H1 (cell line): ENCODE data around the gene RPL18. TPM values are rescaled to one million over a fixed set of nuclear protein-coding genes. Genes with fewer than 3 reads are reported as not detected.
A peak's percentile ranks its signal among the peaks of the same experiment; 100 is the strongest.

Experiments
- CTCF ChIA-PET: fragments of 300-600 bp; sonication (Branson Sonifier 250); formaldehyde crosslinking; loops from one replicate; lab custom pipeline; 2021; ENCODE audit not compliant: partially characterized antibody; lab: Charles Lee
- POLR2A ChIA-PET: fragments of 300-600 bp; sonication (Branson Sonifier 250); formaldehyde crosslinking; loops from one replicate; lab custom pipeline; 2021; ENCODE audit warnings: inconsistent platforms; ENCODE audit not compliant: partially characterized antibody; lab: Charles Lee
- DNase-seq, 2 experiments: peaks; one replicate each; pipeline versions ENCODE4 v3.0.0 to v3.0.0-alpha.2; 2010 to 2022; ENCODE audit warnings: low spot score in 2 of 2, low read depth in 1 of 2, mixed read lengths in 1 of 2
- FAIRE-seq: peaks from 2 replicates; lab custom pipeline; 2011; peaks lifted over from hg19 to GRCh38; lab: Jason Lieb, UNC
- H2AFZ ChIP-seq: 2 replicates; pipeline ENCODE4 v1.8.1; 2012; ENCODE audit warnings: low read length, inconsistent platforms
- H2AK5ac ChIP-seq: 2 replicates; pipeline ENCODE4 v1.6.1; 2013; ENCODE audit warnings: low read depth, low read length
- H2BK120ac ChIP-seq: replicated peaks from 2 replicates; pipeline ENCODE3; 2013; ENCODE audit warnings: low read depth, low read length, inconsistent platforms
- H2BK12ac ChIP-seq: 2 replicates; pipeline ENCODE4 v1.6.1; 2013; ENCODE audit warnings: low read depth, low read length
- H2BK15ac ChIP-seq: 2 replicates; pipeline ENCODE4 v1.6.1; 2013; ENCODE audit warnings: low read length
- H2BK20ac ChIP-seq: 2 replicates; pipeline ENCODE4 v1.6.1; 2013; ENCODE audit warnings: low read length
- H2BK5ac ChIP-seq: 2 replicates; pipeline ENCODE4 v1.6.1; 2013; ENCODE audit warnings: low read depth, low read length
- H3K14ac ChIP-seq: 2 replicates; pipeline ENCODE4 v1.6.1; 2013; ENCODE audit warnings: inconsistent platforms; ENCODE audit not compliant: insufficient read length
- H3K18ac ChIP-seq: 2 replicates; pipeline ENCODE4 v1.6.1; 2013; ENCODE audit warnings: low read length; ENCODE audit errors: extremely low read depth
- H3K23ac ChIP-seq: 2 replicates; pipeline ENCODE4 v1.6.1; 2013; ENCODE audit warnings: inconsistent platforms; ENCODE audit not compliant: insufficient read length
- H3K23me2 ChIP-seq: 2 replicates; pipeline ENCODE4 v1.6.1; 2013; ENCODE audit warnings: low read depth, low read length
- H3K27ac ChIP-seq: 2 replicates; pipeline ENCODE4 v1.6.1; 2011; ENCODE audit warnings: low read depth, low read length, inconsistent platforms
- H3K27me3 ChIP-seq, 4 experiments: replicated peaks in 1 of 4; 1 replicate in 1 of 4; 2 replicates in 3 of 4; pipeline versions ENCODE4 v1.6.1 to v1.8.1; 2011 to 2013; ENCODE audit warnings: low read length in 3 of 4, mild to moderate bottlenecking in 3 of 4, inconsistent platforms in 2 of 4, mixed read lengths in 2 of 4, moderate library complexity in 1 of 4; ENCODE audit not compliant: control insufficient read depth in 3 of 4, insufficient read depth in 3 of 4; ENCODE audit errors: extremely low read depth in 1 of 4
- H3K36me3 ChIP-seq, 4 experiments: 2 replicates each; pipeline versions ENCODE4 v1.6.1 to v1.8.1; 2011 to 2013; ENCODE audit warnings: mild to moderate bottlenecking in 4 of 4, low read length in 3 of 4, moderate library complexity in 2 of 4, control low read depth in 1 of 4, inconsistent platforms in 1 of 4; ENCODE audit not compliant: insufficient read depth in 4 of 4, control insufficient read depth in 2 of 4
- H3K4ac ChIP-seq: replicated peaks from 2 replicates; pipeline ENCODE3; 2013; ENCODE audit warnings: low read length, low read depth, mixed read lengths, inconsistent platforms; ENCODE audit not compliant: insufficient read length
- H3K4me1 ChIP-seq, 4 experiments: replicated peaks in 1 of 4; 1 replicate in 1 of 4; 2 replicates in 3 of 4; pipeline versions ENCODE4 v1.6.1 to v1.8.1; 2011 to 2013; ENCODE audit warnings: low read length in 3 of 4, inconsistent platforms in 2 of 4, mixed read lengths in 1 of 4; ENCODE audit not compliant: insufficient read depth in 4 of 4, control insufficient read depth in 3 of 4
- H3K4me2 ChIP-seq, 2 experiments: 2 replicates each; pipeline versions ENCODE4 v1.6.1 to v1.8.1; 2011 to 2013; ENCODE audit warnings: low read depth in 2 of 2, low read length in 2 of 2, control low read depth in 1 of 2, inconsistent platforms in 1 of 2, mild to moderate bottlenecking in 1 of 2; ENCODE audit not compliant: insufficient read depth in 1 of 2
- H3K4me3 ChIP-seq, 4 experiments: fragments of 200-600, 300-600 bp in 1 of 4; sonication (generic), shearing (Covaris generic), sonication (Bioruptor Twin) in 1 of 4; 2 replicates each; pipeline versions ENCODE4 v1.5.1 to v1.8.1; 2011 to 2016; ENCODE audit warnings: low read length in 4 of 4, low read depth in 3 of 4, control low read depth in 2 of 4, inconsistent platforms in 2 of 4, mild to moderate bottlenecking in 2 of 4, mixed read lengths in 1 of 4, moderate library complexity in 1 of 4; ENCODE audit not compliant: insufficient read depth in 2 of 4; ENCODE audit errors: extremely low read depth in 1 of 4
- H3K56ac ChIP-seq: replicated peaks from 2 replicates; pipeline ENCODE3; 2013; ENCODE audit warnings: low read depth, mild to moderate bottlenecking, mixed read lengths, low read length, inconsistent platforms; ENCODE audit not compliant: insufficient read length
- H3K79me1 ChIP-seq: 2 replicates; pipeline ENCODE4 v1.6.1; 2013; ENCODE audit warnings: low read depth, low read length, control low read depth
- H3K79me2 ChIP-seq, 2 experiments: 2 replicates each; pipeline versions ENCODE4 v1.6.1 to v1.8.1; 2012 to 2013; ENCODE audit warnings: low read length in 2 of 2, mild to moderate bottlenecking in 2 of 2, inconsistent platforms in 1 of 2; ENCODE audit not compliant: insufficient read depth in 2 of 2, control insufficient read depth in 1 of 2
- H3K9ac ChIP-seq, 4 experiments: replicated peaks in 1 of 4; 1 replicate in 1 of 4; 2 replicates in 3 of 4; pipeline versions ENCODE4 v1.6.1 to v1.8.1; 2011 to 2013; ENCODE audit warnings: low read depth in 3 of 4, low read length in 3 of 4, control low read depth in 2 of 4, mild to moderate bottlenecking in 2 of 4, moderate library complexity in 2 of 4, inconsistent platforms in 1 of 4; ENCODE audit errors: extremely low read depth in 1 of 4
- H3K9me3 ChIP-seq, 2 experiments: 2 replicates each; pipeline versions ENCODE4 v1.6.1 to v1.8.1; 2012 to 2013; ENCODE audit warnings: mild to moderate bottlenecking in 2 of 2, moderate library complexity in 2 of 2, control low read depth in 1 of 2, inconsistent platforms in 1 of 2, low read depth in 1 of 2, low read length in 1 of 2, mixed read lengths in 1 of 2; ENCODE audit not compliant: insufficient read depth in 2 of 2
- H4K20me1 ChIP-seq, 2 experiments: replicated peaks in 1 of 2; 2 replicates each; pipeline versions ENCODE3 to v1.8.1; 2011 to 2013; ENCODE audit warnings: inconsistent platforms in 2 of 2, low read length in 2 of 2, mild to moderate bottlenecking in 1 of 2; ENCODE audit not compliant: insufficient read depth in 2 of 2, control insufficient read depth in 1 of 2
- H4K5ac ChIP-seq: 2 replicates; pipeline ENCODE4 v1.6.1; 2013; ENCODE audit warnings: low read length, low read depth, mixed read lengths, inconsistent platforms; ENCODE audit not compliant: insufficient read length
- H4K8ac ChIP-seq: 2 replicates; pipeline ENCODE4 v1.8.0; 2013; ENCODE audit warnings: mild to moderate bottlenecking, moderate library complexity, low read length, inconsistent platforms; ENCODE audit not compliant: insufficient read depth; ENCODE audit errors: extremely low read depth
- H4K91ac ChIP-seq: replicated peaks from 2 replicates; pipeline ENCODE3; 2013; ENCODE audit warnings: low read length, mixed read lengths, inconsistent platforms; ENCODE audit not compliant: insufficient read length
- CHD1 ChIP-seq: IDR thresholded peaks from 2 replicates; pipeline ENCODE4 v1.6.1; 2012; ENCODE audit warnings: low read depth, low read length, improper control_type of control experiment
- CTBP2 ChIP-seq: IDR thresholded peaks from 2 replicates; pipeline ENCODE4 v1.7.0; 2011; ENCODE audit warnings: borderline replicate concordance, mild to moderate bottlenecking, moderate library complexity, mixed read lengths, low read length; ENCODE audit not compliant: insufficient read depth, insufficient read length
- KDM4A ChIP-seq: IDR thresholded peaks from one replicate; pipeline ENCODE4 v1.7.1; 2012; ENCODE audit warnings: low read depth, mild to moderate bottlenecking, moderate library complexity, low read length, inconsistent platforms; ENCODE audit not compliant: severe bottlenecking
- WGBS, 2 experiments: shearing (Covaris generic) in 1 of 2; methylation state at CpG; one replicate each; pipeline versions ENCODE4 v1.1.6 to v1.1.7; 2013 to 2015; ENCODE audit warnings: low lambda C conversion rate in 2 of 2, mixed read lengths in 2 of 2, inconsistent platforms in 1 of 2, low coverage in 1 of 2, missing lambda C conversion rate in 1 of 2; ENCODE audit not compliant: insufficient replicate concordance in 2 of 2, insufficient coverage in 1 of 2, insufficient read length in 1 of 2; ENCODE audit errors: extremely low coverage in 1 of 2, missing lambda C conversion rate in 1 of 2; 5-methylcytosine and 5-hydroxymethylcytosine counted together
- polyA plus RNA-seq, 7 experiments: library from polyadenylated mRNA; depleted of rRNA in 3 of 7; stranded (reverse) in 5 of 7; unstranded in 2 of 7; fragments of >200 nt in 5 of 7; fragments of 200-250 nt in 2 of 7; gene quantifications; 1 replicate in 5 of 7; 2 replicates in 1 of 7; 4 replicates in 1 of 7; pipeline versions ENCODE4 v1.2.1 to v1.2.3, GENCODE V29; 2011 to 2013; ENCODE audit warnings: missing spikeins in 2 of 7, mixed read lengths in 2 of 7
- total RNA-seq: library from RNA; stranded (reverse); fragmentation: NEBNext Ultra II Directional; extraction: Animal tissue kit (Norgen Biotek cat#: 25700); gene quantifications from 2 replicates; pipeline ENCODE4 v1.2.1, GENCODE V29; 2021
- TF ChIP-seq, protein P1 (sequence below): IDR thresholded peaks from 2 replicates; pipeline ENCODE4 v1.6.1; 2012; ENCODE audit warnings: inconsistent platforms

Gene RPL18
- total and polyA plus RNA-seq, 2 of the 8 experiments (the other 6 are each of a cell fraction or from before 2014, with no cell fraction given), result 1,669 to 2,789 TPM

GRCh38 chr19:48569814-48570213 lies 49.2 kb downstream of the RPL18 start:
- Histone ChIP-seq H3K23me2 (no peaks in the 10 kb centered on the region), H2BK12ac (0 out of 2 replicates have a peak overlapping the region, but pooled peaks have one; percentile 22), H3K18ac (no peak overlapping the region), H3K9ac (no peak overlapping the region), H4K20me1 (no peaks in the 10 kb centered on the region), H2AFZ (no peak overlapping the region), H2AK5ac (no peak overlapping the region), H3K4me3 (no peak overlapping the region), H2BK15ac (no peak overlapping the region), H2BK5ac (no peak overlapping the region), H3K14ac (no peak overlapping the region), H3K27me3 (no peaks in the 10 kb centered on the region; a peak in 2 of 7 replicates), H3K27ac (no peak overlapping the region), H3K4me1 (peaks cover 0 to 8% (median 3%) of the 10 kb centered on the region in 4 experiments; a peak in 5 of 7 replicates), H3K36me3 (no peaks in the 10 kb centered on the region), H3K79me2 (no peaks in the 10 kb centered on the region), H4K91ac (no peak overlapping the region), H4K8ac (no peak overlapping the region; the same call in 1 of the 2 replicates), H3K4ac (no peak overlapping the region), H2BK20ac (no peak overlapping the region), H2BK120ac (no peak overlapping the region), H3K9me3 (no peaks in the 10 kb centered on the region), H3K23ac (no peak overlapping the region), H3K79me1 (no peaks in the 10 kb centered on the region), H3K56ac (no peak overlapping the region), H4K5ac (no peak overlapping the region), H3K4me2 (no peak overlapping the region)
- CTCF ChIA-PET, result interaction anchor here (1.0 to 1.3 kb wide), 2 partner anchors 14 to 79 kb away, joined by 3 to 5 read pairs; no protein-coding TSS in a partner anchor
- DNase-seq (no peak), FAIRE-seq (no peak)
- WGBS, 2 experiments, result 89% methylated on average over 10 of the region's 11 CpGs; no CpG with 5 or more reads in 1 of the 2 experiments
- POLR2A ChIA-PET, result interaction anchor here (2.4 kb wide), 1 partner anchor 56 kb away, joined by 7 read pairs; no protein-coding TSS in a partner anchor
- TF ChIP-seq KDM4A (no peak), CHD1 (no peak), CTBP2 (no peak)
- TF ChIP-seq, protein P1, sequence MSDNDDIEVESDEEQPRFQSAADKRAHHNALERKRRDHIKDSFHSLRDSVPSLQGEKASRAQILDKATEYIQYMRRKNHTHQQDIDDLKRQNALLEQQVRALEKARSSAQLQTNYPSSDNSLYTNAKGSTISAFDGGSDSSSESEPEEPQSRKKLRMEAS, result no peak
